HEK293 (cell line): ENCODE measurements around the gene GSG1L.

Experiments used
- CTCF ChIA-PET: fragments of 350-600 bp; formaldehyde crosslinking; extraction: SDS; loops from one replicate; lab custom pipeline; 2021; ENCODE audit warnings: antibody characterized with exemption; lab: Yijun Ruan, JAX
- POLR2A ChIA-PET: fragments of 300-600 bp; formaldehyde crosslinking; extraction: SDS; loops from one replicate; lab custom pipeline; 2020; ENCODE audit warnings: antibody characterized with exemption, inconsistent platforms; lab: Yijun Ruan, JAX
- H3K27ac ChIP-seq: fragments of 200-500 bp; sonication (Bioruptor generic); 2 replicates; pipeline ENCODE4 v1.5.1; 2014; ENCODE audit warnings: low read depth, low read length, control low read depth, inconsistent platforms; ENCODE audit errors: extremely low read depth
- H3K36me3 ChIP-seq, 2 experiments: fragments of 200-500 bp in 1 of 2; sonication (Bioruptor generic) in 1 of 2; 1 replicate in 1 of 2; 2 replicates in 1 of 2; pipeline ENCODE4 v1.5.1; 2014 to 2017; ENCODE audit warnings: inconsistent platforms in 2 of 2, low read length in 2 of 2; ENCODE audit not compliant: control insufficient read depth in 2 of 2, insufficient read depth in 1 of 2
- H3K4me1 ChIP-seq: fragments of 200-500 bp; sonication (Bioruptor generic); 2 replicates; pipeline ENCODE4 v1.5.1; 2014; ENCODE audit warnings: mild to moderate bottlenecking, low read length, inconsistent platforms; ENCODE audit not compliant: control insufficient read depth, insufficient read depth
- H3K4me3 ChIP-seq: 2 replicates; pipeline ENCODE4 v1.5.1; 2011; ENCODE audit warnings: low read depth, mild to moderate bottlenecking, control low read depth, low read length, moderate library complexity
- H3K9me3 ChIP-seq: fragments of 200-500 bp; sonication (Bioruptor generic); 2 replicates; pipeline ENCODE4 v1.5.1; 2014; ENCODE audit warnings: low read depth, low read length, inconsistent platforms; ENCODE audit not compliant: control insufficient read depth, insufficient read depth
- ATF2 ChIP-seq: fragments of 450-650 bp; formaldehyde crosslinking; IDR thresholded peaks from 2 replicates; pipeline ENCODE4 v1.5.1; 2016; ENCODE audit warnings: missing biosample characterization, missing genetic modification characterization, low read depth
- BCL11A ChIP-seq: fragments of 450-650 bp; formaldehyde crosslinking; IDR thresholded peaks from 2 replicates; pipeline ENCODE4 v1.5.1; 2016; ENCODE audit warnings: low read depth, missing biosample characterization, missing genetic modification characterization
- EGR2 ChIP-seq: fragments of 450-650 bp; formaldehyde crosslinking; IDR thresholded peaks from 2 replicates; pipeline ENCODE4 v1.5.1; 2016; ENCODE audit warnings: low read depth, missing biosample characterization, missing genetic modification characterization
- GLIS1 ChIP-seq: fragments of 450-650 bp; formaldehyde crosslinking; IDR thresholded peaks from 2 replicates; pipeline ENCODE4 v1.5.1; 2016; ENCODE audit warnings: missing biosample characterization, missing genetic modification characterization
- HIC1 ChIP-seq: fragments of 450-650 bp; formaldehyde crosslinking; IDR thresholded peaks from 2 replicates; pipeline ENCODE4 v1.5.1; 2016; ENCODE audit warnings: missing biosample characterization, missing genetic modification characterization
- KLF9 ChIP-seq: fragments of 450-650 bp; formaldehyde crosslinking; IDR thresholded peaks from 2 replicates; pipeline ENCODE4 v1.5.1; 2016; ENCODE audit warnings: missing biosample characterization, missing genetic modification characterization, low read depth
- SCRT1 ChIP-seq: fragments of 450-650 bp; formaldehyde crosslinking; IDR thresholded peaks from 2 replicates; pipeline ENCODE4 v1.5.1; 2016; ENCODE audit warnings: missing biosample characterization, missing genetic modification characterization, borderline replicate concordance
- ZNF133 ChIP-seq: fragments of 450-650 bp; formaldehyde crosslinking; IDR thresholded peaks from 2 replicates; pipeline ENCODE4 v1.5.1; 2016; ENCODE audit warnings: missing biosample characterization, missing genetic modification characterization
- ZNF140 ChIP-seq: fragments of 450-650 bp; formaldehyde crosslinking; IDR thresholded peaks from 2 replicates; pipeline ENCODE4 v1.5.1; 2016; ENCODE audit warnings: missing biosample characterization, missing genetic modification characterization
- ZNF146 ChIP-seq: fragments of 450-650 bp; formaldehyde crosslinking; IDR thresholded peaks from 2 replicates; pipeline ENCODE4 v1.5.1; 2016; ENCODE audit warnings: missing biosample characterization, missing genetic modification characterization
- ZNF174 ChIP-seq: fragments of 450-650 bp; formaldehyde crosslinking; IDR thresholded peaks from 2 replicates; pipeline ENCODE4 v1.5.0; 2017; ENCODE audit warnings: missing biosample characterization, mild to moderate bottlenecking, missing genetic modification characterization
- ZNF23 ChIP-seq: fragments of 450-650 bp; formaldehyde crosslinking; IDR thresholded peaks from 2 replicates; pipeline ENCODE4 v1.5.1; 2016; ENCODE audit warnings: missing biosample characterization, missing genetic modification characterization, borderline replicate concordance
- ZNF366 ChIP-seq: fragments of 450-650 bp; formaldehyde crosslinking; conservative IDR thresholded peaks from 2 replicates; pipeline ENCODE4 v1.5.1; 2016; ENCODE audit warnings: missing biosample characterization, missing genetic modification characterization
- ZNF404 ChIP-seq: fragments of 450-650 bp; formaldehyde crosslinking; IDR thresholded peaks from 2 replicates; pipeline ENCODE4 v1.5.1; 2017; ENCODE audit warnings: missing biosample characterization, missing genetic modification characterization
- ZNF488 ChIP-seq: fragments of 450-650 bp; formaldehyde crosslinking; IDR thresholded peaks from 2 replicates; pipeline ENCODE4 v1.5.1; 2016; ENCODE audit warnings: missing biosample characterization, missing genetic modification characterization
- ZNF777 ChIP-seq: fragments of 450-650 bp; formaldehyde crosslinking; IDR thresholded peaks from 2 replicates; pipeline ENCODE4 v1.5.1; 2017; ENCODE audit warnings: missing biosample characterization, missing genetic modification characterization, borderline replicate concordance
- ZXDB ChIP-seq: fragments of 450-650 bp; formaldehyde crosslinking; IDR thresholded peaks from 2 replicates; pipeline ENCODE4 v1.5.1; 2016; ENCODE audit warnings: missing biosample characterization, missing genetic modification characterization
- TF ChIP-seq, protein P1 (sequence below): fragments of 450-650 bp; formaldehyde crosslinking; IDR thresholded peaks from 2 replicates; pipeline ENCODE4 v1.5.0; 2017; ENCODE audit warnings: missing biosample characterization, missing genetic modification characterization, borderline replicate concordance
- TF ChIP-seq, protein P2 (sequence below): fragments of 450-650 bp; formaldehyde crosslinking; IDR thresholded peaks from 2 replicates; pipeline ENCODE4 v1.5.1; 2017; ENCODE audit warnings: missing biosample characterization, missing genetic modification characterization

Gene GSG1L

DNA sequence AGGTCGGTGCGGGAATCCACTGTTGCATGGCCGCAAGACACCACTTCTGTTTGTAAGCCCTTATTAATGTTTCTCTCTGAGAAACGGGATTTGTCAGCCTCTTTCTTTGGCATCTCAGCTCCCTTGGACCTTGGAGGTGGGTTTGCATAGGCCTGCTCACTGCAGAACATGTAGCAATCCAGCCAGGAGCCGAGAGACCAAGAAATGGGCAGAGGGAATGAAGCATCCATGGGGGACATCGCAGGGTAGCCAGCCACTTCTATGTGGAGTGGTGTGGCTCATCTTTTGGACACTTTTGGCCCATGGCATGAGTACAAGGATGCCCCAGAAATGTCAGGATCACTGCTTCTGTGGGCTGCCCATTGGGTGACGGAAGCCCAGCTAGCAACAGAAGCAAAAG lies 79.4 kb downstream of the GSG1L start:
- H3K36me3 ChIP-seq, result no peaks in the 10 kb centered on the region
- H3K4me3 ChIP-seq, result no peak overlapping the region
- CTCF ChIA-PET, result no interaction called here
- no peaks in the 10 kb centered on the region for H3K4me1 ChIP-seq
- no peaks in the 10 kb centered on the region for H3K9me3 ChIP-seq
- TF ChIP-seq ZNF488 (tag by site-specific recombination), result no peak
- no peak for TF ChIP-seq ZNF366
- TF ChIP-seq ZXDB, result no peak
- TF ChIP-seq, protein P1, sequence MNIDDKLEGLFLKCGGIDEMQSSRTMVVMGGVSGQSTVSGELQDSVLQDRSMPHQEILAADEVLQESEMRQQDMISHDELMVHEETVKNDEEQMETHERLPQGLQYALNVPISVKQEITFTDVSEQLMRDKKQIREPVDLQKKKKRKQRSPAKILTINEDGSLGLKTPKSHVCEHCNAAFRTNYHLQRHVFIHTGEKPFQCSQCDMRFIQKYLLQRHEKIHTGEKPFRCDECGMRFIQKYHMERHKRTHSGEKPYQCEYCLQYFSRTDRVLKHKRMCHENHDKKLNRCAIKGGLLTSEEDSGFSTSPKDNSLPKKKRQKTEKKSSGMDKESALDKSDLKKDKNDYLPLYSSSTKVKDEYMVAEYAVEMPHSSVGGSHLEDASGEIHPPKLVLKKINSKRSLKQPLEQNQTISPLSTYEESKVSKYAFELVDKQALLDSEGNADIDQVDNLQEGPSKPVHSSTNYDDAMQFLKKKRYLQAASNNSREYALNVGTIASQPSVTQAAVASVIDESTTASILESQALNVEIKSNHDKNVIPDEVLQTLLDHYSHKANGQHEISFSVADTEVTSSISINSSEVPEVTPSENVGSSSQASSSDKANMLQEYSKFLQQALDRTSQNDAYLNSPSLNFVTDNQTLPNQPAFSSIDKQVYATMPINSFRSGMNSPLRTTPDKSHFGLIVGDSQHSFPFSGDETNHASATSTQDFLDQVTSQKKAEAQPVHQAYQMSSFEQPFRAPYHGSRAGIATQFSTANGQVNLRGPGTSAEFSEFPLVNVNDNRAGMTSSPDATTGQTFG (tag by site-specific recombination), result no peak
- no peak for TF ChIP-seq KLF9 (tag by site-specific recombination)
- no peak for TF ChIP-seq ZNF133
- TF ChIP-seq BCL11A, result no peak
- no peak for TF ChIP-seq ZNF146 (tag by site-specific recombination)
- TF ChIP-seq SCRT1 (tag by site-specific recombination), result no peak
- no peak for TF ChIP-seq ZNF404 (tag by site-specific recombination)
- POLR2A ChIA-PET, result no interaction called here
- H3K27ac ChIP-seq, result no peak overlapping the region

DNA sequence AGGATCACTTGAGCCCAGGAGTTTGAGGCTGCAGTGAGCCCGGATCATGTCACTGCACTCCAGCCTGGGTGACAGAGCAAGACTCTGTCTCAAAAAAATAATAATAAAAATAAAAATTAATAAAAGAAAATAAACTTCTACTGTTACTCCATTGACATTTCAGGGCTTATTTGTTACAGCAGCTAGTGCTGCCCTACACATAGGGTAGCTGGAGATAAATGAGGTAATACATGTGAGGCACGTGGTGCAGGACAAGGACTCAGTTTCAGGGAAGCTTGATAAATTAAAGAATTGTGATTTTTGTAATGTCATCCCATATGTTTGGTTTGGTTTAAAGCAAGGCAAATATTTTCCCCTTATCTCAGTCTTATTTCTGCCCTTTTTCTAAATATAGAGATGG lies 80.3 kb downstream of the GSG1L start:
- POLR2A ChIA-PET, result no interaction called here
- TF ChIP-seq ZNF133, result no peak
- no peak for TF ChIP-seq ZNF140 (tag by site-specific recombination)
- TF ChIP-seq EGR2, result no peak
- TF ChIP-seq ZNF174, result no peak
- no peak for TF ChIP-seq ZNF777
- TF ChIP-seq HIC1 (tag by site-specific recombination), result no peak
- no peak for TF ChIP-seq ATF2 (tag by site-specific recombination)
- no peak for TF ChIP-seq GLIS1 (tag by site-specific recombination)
- no peak for TF ChIP-seq ZNF23
- TF ChIP-seq, protein P2, sequence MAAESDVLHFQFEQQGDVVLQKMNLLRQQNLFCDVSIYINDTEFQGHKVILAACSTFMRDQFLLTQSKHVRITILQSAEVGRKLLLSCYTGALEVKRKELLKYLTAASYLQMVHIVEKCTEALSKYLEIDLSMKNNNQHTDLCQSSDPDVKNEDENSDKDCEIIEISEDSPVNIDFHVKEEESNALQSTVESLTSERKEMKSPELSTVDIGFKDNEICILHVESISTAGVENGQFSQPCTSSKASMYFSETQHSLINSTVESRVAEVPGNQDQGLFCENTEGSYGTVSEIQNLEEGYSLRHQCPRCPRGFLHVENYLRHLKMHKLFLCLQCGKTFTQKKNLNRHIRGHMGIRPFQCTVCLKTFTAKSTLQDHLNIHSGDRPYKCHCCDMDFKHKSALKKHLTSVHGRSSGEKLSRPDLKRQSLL, result no peak
- TF ChIP-seq, all 188 proteins: peak for 0
- CTCF ChIA-PET, result interaction anchor here (0.6 to 2.8 kb wide), 2 partner anchors 11 to 21 kb away, joined by 3 to 15 read pairs; no protein-coding TSS in a partner anchor
- no peaks in the 10 kb centered on the region for H3K36me3 ChIP-seq
- no peaks in the 10 kb centered on the region for H3K9me3 ChIP-seq
- H3K4me3 ChIP-seq, result no peak overlapping the region
- no peaks in the 10 kb centered on the region for H3K4me1 ChIP-seq
- no peak overlapping the region for H3K27ac ChIP-seq
